Mesenchymal stem cell (in vitro differentiated cells and primary cell): Measurements from ENCODE around the gene TMEFF2.
A peak's percentile ranks its signal among the peaks of the same experiment; 100 is the strongest.

Source experiments
- DNase-seq: peaks from one replicate; pipeline ENCODE4 v3.0.0-alpha.2; 2013
- H2AFZ ChIP-seq: one replicate; pipeline ENCODE4 v1.6.1; 2013; ENCODE audit warnings: low read depth, mild to moderate bottlenecking, control low read depth, inconsistent platforms, low read length, moderate library complexity
- H2AK5ac ChIP-seq: 2 replicates; pipeline ENCODE4 v1.6.1; 2013; ENCODE audit warnings: low read length, moderate library complexity, mild to moderate bottlenecking, inconsistent platforms; ENCODE audit not compliant: severe bottlenecking
- H2BK120ac ChIP-seq: one replicate; pipeline ENCODE4 v1.6.1; 2013; ENCODE audit warnings: low read depth, mild to moderate bottlenecking, inconsistent platforms, low read length, moderate library complexity
- H2BK12ac ChIP-seq, 2 experiments: one replicate each; pipeline ENCODE4 v1.6.1; 2013; ENCODE audit warnings: inconsistent platforms in 2 of 2, low read length in 2 of 2, mild to moderate bottlenecking in 2 of 2, moderate library complexity in 2 of 2, control low read depth in 1 of 2
- H2BK15ac ChIP-seq: one replicate; pipeline ENCODE4 v1.6.1; 2013; ENCODE audit warnings: mild to moderate bottlenecking, low read depth, inconsistent platforms; ENCODE audit not compliant: poor library complexity, severe bottlenecking
- H2BK5ac ChIP-seq: 2 replicates; pipeline ENCODE4 v1.6.1; 2013; ENCODE audit warnings: low read depth, mild to moderate bottlenecking, low read length, control low read depth, inconsistent platforms; ENCODE audit not compliant: poor library complexity, severe bottlenecking
- H3K14ac ChIP-seq, 2 experiments: one replicate each; pipeline ENCODE4 v1.6.1; 2013; ENCODE audit warnings: inconsistent platforms in 2 of 2, low read length in 2 of 2, control low read depth in 1 of 2, mild to moderate bottlenecking in 1 of 2, moderate library complexity in 1 of 2
- H3K18ac ChIP-seq, 2 experiments: one replicate each; pipeline ENCODE4 v1.6.1; 2013; ENCODE audit warnings: inconsistent platforms in 2 of 2, low read length in 2 of 2, control low read depth in 1 of 2, low read depth in 1 of 2, mild to moderate bottlenecking in 1 of 2
- H3K23ac ChIP-seq, 2 experiments: one replicate each; pipeline ENCODE4 v1.6.1; 2013; ENCODE audit warnings: inconsistent platforms in 2 of 2, low read length in 2 of 2, mild to moderate bottlenecking in 2 of 2, moderate library complexity in 2 of 2, control low read depth in 1 of 2
- H3K27ac ChIP-seq: 2 replicates; pipeline ENCODE4 v1.5.1; 2013; ENCODE audit warnings: mild to moderate bottlenecking, moderate library complexity, low read length, control low read depth, inconsistent platforms; ENCODE audit not compliant: poor library complexity, severe bottlenecking
- H3K27me3 ChIP-seq, 2 experiments: 2 replicates each; pipeline versions ENCODE4 v1.6.1 to v1.7.0; 2013; ENCODE audit warnings: low read length in 2 of 2, mild to moderate bottlenecking in 2 of 2, moderate library complexity in 2 of 2, control low read depth in 1 of 2, inconsistent platforms in 1 of 2; ENCODE audit not compliant: control insufficient read depth in 1 of 2, insufficient read depth in 1 of 2
- H3K36me3 ChIP-seq, 2 experiments: 2 replicates each; pipeline versions ENCODE4 v1.6.1 to v1.7.0; 2013; ENCODE audit warnings: low read length in 2 of 2, control low read depth in 1 of 2, inconsistent platforms in 1 of 2, low read depth in 1 of 2, mild to moderate bottlenecking in 1 of 2; ENCODE audit not compliant: insufficient read depth in 2 of 2, control insufficient read depth in 1 of 2
- H3K4ac ChIP-seq, 2 experiments: one replicate each; pipeline ENCODE4 v1.6.1; 2013; ENCODE audit warnings: inconsistent platforms in 2 of 2, low read length in 2 of 2, mild to moderate bottlenecking in 2 of 2, moderate library complexity in 2 of 2, control low read depth in 1 of 2, low read depth in 1 of 2
- H3K4me1 ChIP-seq: 2 replicates; pipeline ENCODE4 v1.6.1; 2013; ENCODE audit warnings: low read depth, low read length, control low read depth; ENCODE audit not compliant: control insufficient read depth, insufficient read depth
- H3K4me2 ChIP-seq: 2 replicates; pipeline ENCODE4 v1.6.1; 2013; ENCODE audit warnings: low read length, mild to moderate bottlenecking, inconsistent platforms; ENCODE audit not compliant: poor library complexity, severe bottlenecking
- H3K4me3 ChIP-seq, 2 experiments: 2 replicates each; pipeline versions ENCODE4 v1.5.1 to v1.7.0; 2013; ENCODE audit warnings: low read length in 2 of 2, mild to moderate bottlenecking in 2 of 2, control low read depth in 1 of 2, low read depth in 1 of 2; ENCODE audit not compliant: insufficient read depth in 1 of 2
- H3K79me1 ChIP-seq: replicated peaks from 2 replicates; pipeline ENCODE4 v1.6.1; 2013; ENCODE audit warnings: mild to moderate bottlenecking, control low read depth, low read length, inconsistent platforms; ENCODE audit not compliant: poor library complexity, severe bottlenecking
- H3K9ac ChIP-seq: 2 replicates; pipeline ENCODE4 v1.7.0; 2013; ENCODE audit warnings: mild to moderate bottlenecking, low read length, moderate library complexity
- H3K9me3 ChIP-seq: 2 replicates; pipeline ENCODE4 v1.7.0; 2013; ENCODE audit warnings: mild to moderate bottlenecking, low read length; ENCODE audit not compliant: control insufficient read depth
- H4K8ac ChIP-seq: one replicate; pipeline ENCODE4 v1.6.1; 2013; ENCODE audit warnings: inconsistent platforms, mild to moderate bottlenecking, low read length, moderate library complexity
- H4K91ac ChIP-seq: one replicate; pipeline ENCODE4 v1.6.1; 2013; ENCODE audit warnings: mild to moderate bottlenecking, low read length, inconsistent platforms
- WGBS: methylation state at CpG from one replicate; pipeline ENCODE4 v1.1.7; 2013; ENCODE audit warnings: mixed read lengths; 5-methylcytosine and 5-hydroxymethylcytosine counted together

TMEFF2 gene

DNA sequence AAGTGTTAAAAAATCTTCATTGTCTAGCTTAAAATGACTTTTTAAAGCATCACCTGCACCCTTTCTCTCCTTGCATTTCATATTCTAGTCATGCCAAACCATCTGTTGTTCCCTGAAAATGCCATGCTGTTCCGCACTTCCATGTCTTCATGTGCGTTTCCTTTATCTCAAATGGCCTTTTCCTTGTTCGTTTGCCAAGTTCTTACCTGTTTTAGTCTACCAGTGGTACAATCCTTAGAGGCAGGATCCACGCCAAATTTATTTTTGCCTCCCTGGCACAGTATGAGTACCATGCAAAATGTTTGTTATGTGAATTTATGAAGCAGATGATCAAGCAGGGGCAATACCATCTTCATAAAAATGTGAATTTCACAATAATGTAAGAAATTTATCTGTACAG lies 37.0 kb downstream of the TMEFF2 start:
- H3K9ac ChIP-seq: no peak overlapping the region
- 94% methylated on average over 4 of the region's 4 CpGs for WGBS
- H3K9me3 ChIP-seq: no peaks in the 10 kb centered on the region
- no peak overlapping the region for H3K27ac ChIP-seq
- H3K79me1 ChIP-seq: no peaks in the 10 kb centered on the region
- H2BK15ac ChIP-seq: no peak overlapping the region
- DNase-seq: no peak
- H2BK12ac ChIP-seq: no peak overlapping the region
- H3K27me3 ChIP-seq: no peaks in the 10 kb centered on the region
- no peak overlapping the region for H2AK5ac ChIP-seq
- no peak overlapping the region for H2BK5ac ChIP-seq
- H2AFZ ChIP-seq: no peak overlapping the region
- H3K4me3 ChIP-seq: no peak overlapping the region
- H3K4ac ChIP-seq: no peak overlapping the region
- H4K8ac ChIP-seq: no peak overlapping the region
- no peak overlapping the region for H3K18ac ChIP-seq
- H3K14ac ChIP-seq: no peak overlapping the region
- H4K91ac ChIP-seq: no peak overlapping the region
- no peaks in the 10 kb centered on the region for H3K4me1 ChIP-seq
- H3K4me2 ChIP-seq: no peak overlapping the region
- no peaks in the 10 kb centered on the region for H3K36me3 ChIP-seq
- no peak overlapping the region for H3K23ac ChIP-seq
- no peak overlapping the region for H2BK120ac ChIP-seq

DNA sequence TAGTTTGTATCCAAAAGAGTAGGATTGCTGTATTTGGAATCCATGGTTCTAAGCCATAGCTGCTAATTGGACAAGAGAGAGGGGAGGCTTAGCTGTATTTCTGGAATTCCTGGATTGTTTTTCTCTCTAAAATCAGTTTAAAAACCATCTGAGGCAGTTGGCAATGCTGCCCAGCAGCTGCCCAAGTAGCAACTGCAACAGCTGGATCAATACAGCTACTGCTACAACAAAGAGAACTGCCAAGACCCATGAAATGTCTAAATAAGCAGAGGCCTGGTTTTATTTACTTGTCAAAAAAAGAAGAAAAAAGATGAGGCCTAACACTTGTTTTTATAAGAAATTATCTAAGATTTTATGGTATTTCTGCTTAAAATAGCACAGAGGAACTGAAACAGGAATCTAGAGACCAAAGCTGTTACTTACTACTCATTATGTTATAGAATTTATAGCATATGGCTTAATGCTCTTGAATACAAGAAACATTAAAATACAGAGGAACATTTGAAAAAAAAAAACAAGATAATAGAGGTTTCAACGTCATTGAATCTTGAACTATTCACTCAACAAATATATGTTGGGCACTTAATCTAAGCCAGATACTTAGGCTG lies 39.1 kb downstream of the TMEFF2 start:
- H3K4me2 ChIP-seq: no peak overlapping the region
- H2BK15ac ChIP-seq: no peak overlapping the region
- no peak for DNase-seq
- no peak overlapping the region for H2BK12ac ChIP-seq
- no peak overlapping the region for H3K18ac ChIP-seq
- H2AFZ ChIP-seq: no peak overlapping the region
- no peak overlapping the region for H3K4ac ChIP-seq
- H3K9me3 ChIP-seq: no peaks in the 10 kb centered on the region
- no peak overlapping the region for H4K91ac ChIP-seq
- no peak overlapping the region for H2BK120ac ChIP-seq
- no peaks in the 10 kb centered on the region for H3K79me1 ChIP-seq
- H3K14ac ChIP-seq: no peak overlapping the region
- H3K27ac ChIP-seq: no peak overlapping the region
- no peak overlapping the region for H2AK5ac ChIP-seq
- H3K23ac ChIP-seq: no peak overlapping the region
- H3K36me3 ChIP-seq: no peaks in the 10 kb centered on the region
- H3K27me3 ChIP-seq: no peaks in the 10 kb centered on the region
- H3K4me3 ChIP-seq: no peak overlapping the region
- 89% methylated on average over 1 of the region's 1 CpG for WGBS
- no peak overlapping the region for H2BK5ac ChIP-seq
- H3K9ac ChIP-seq: no peak overlapping the region
- H3K4me1 ChIP-seq: no peaks in the 10 kb centered on the region
- no peak overlapping the region for H4K8ac ChIP-seq

GRCh38 chr2:192153561-192153960 lies 41.2 kb downstream of the TMEFF2 start:
- H3K14ac ChIP-seq: no peak overlapping the region
- no peak overlapping the region for H2AFZ ChIP-seq
- no peaks in the 10 kb centered on the region for H3K79me1 ChIP-seq
- no peak for DNase-seq
- H3K18ac ChIP-seq: no peak overlapping the region
- H2BK12ac ChIP-seq: no peak overlapping the region
- no peak overlapping the region for H2BK15ac ChIP-seq
- H2BK120ac ChIP-seq: no peak overlapping the region
- no peak overlapping the region for H3K9ac ChIP-seq
- H3K27ac ChIP-seq: no peak overlapping the region
- no peak overlapping the region for H4K8ac ChIP-seq
- H3K27me3 ChIP-seq: no peaks in the 10 kb centered on the region
- H4K91ac ChIP-seq: no peak overlapping the region
- no peak overlapping the region for H2AK5ac ChIP-seq
- H3K4me1 ChIP-seq: no peaks in the 10 kb centered on the region
- H3K4ac ChIP-seq: no peak overlapping the region
- H2BK5ac ChIP-seq: no peak overlapping the region
- 100% methylated on average over 2 of the region's 4 CpGs for WGBS
- H3K4me3 ChIP-seq: no peak overlapping the region
- no peak overlapping the region for H3K23ac ChIP-seq
- H3K36me3 ChIP-seq: no peaks in the 10 kb centered on the region
- no peak overlapping the region for H3K4me2 ChIP-seq
- H3K9me3 ChIP-seq: no peaks in the 10 kb centered on the region

- no peak overlapping the region for H2AFZ ChIP-seq
- H2BK15ac ChIP-seq: no peak overlapping the region
- no peak overlapping the region for H3K23ac ChIP-seq
- no peak overlapping the region for H3K9ac ChIP-seq
- no peak overlapping the region for H2AK5ac ChIP-seq
- H3K27me3 ChIP-seq: no peaks in the 10 kb centered on the region
- no peaks in the 10 kb centered on the region for H3K9me3 ChIP-seq
- no peak overlapping the region for H3K18ac ChIP-seq
- H2BK12ac ChIP-seq: no peak overlapping the region
- no peak overlapping the region for H4K91ac ChIP-seq
- no peak overlapping the region for H3K14ac ChIP-seq
- no peaks in the 10 kb centered on the region for H3K79me1 ChIP-seq
- H3K27ac ChIP-seq: no peak overlapping the region
- H3K4me3 ChIP-seq: no peak overlapping the region
- WGBS: no CpG with 5 or more reads among the region's 1 CpG
- DNase-seq: peak; percentile 17
- H2BK5ac ChIP-seq: no peak overlapping the region
- no peaks in the 10 kb centered on the region for H3K4me1 ChIP-seq
- no peak overlapping the region for H3K4me2 ChIP-seq
- no peak overlapping the region for H3K4ac ChIP-seq
- no peak overlapping the region for H4K8ac ChIP-seq
- no peak overlapping the region for H2BK120ac ChIP-seq
- H3K36me3 ChIP-seq: no peaks in the 10 kb centered on the region
Measured at GRCh38 chr2:192151853-192152252, 42.9 kb downstream of the TMEFF2 start.
